Measurements from ENCODE around the gene ABCA2. TPM values are rescaled to one million over a fixed set of nuclear protein-coding genes. Genes with fewer than 3 reads are reported as not detected.

The ABCA2 gene
- total RNA-seq, 1 experiment from 2014 or later = 22.4 TPM

GRCh38 chr9:137037035-137037434 is 9.0 kb upstream of the ABCA2 start:
- no CpG with 5 or more reads among the region's 13 CpGs for WGBS (ENCODE audit: extremely low coverage, insufficient read length, low lambda C conversion rate)

More at GRCh38 chr9:137037035-137037434, 9.0 kb upstream of the ABCA2 start:
- H3K9me3 ChIP-seq (ENCODE audit: control insufficient read depth, low read depth, low read length) = no peaks in the 10 kb centered on the region
- no peak overlapping the region for H3K18ac ChIP-seq (ENCODE audit: insufficient read length, low read depth, low read length)
- H3K79me2 ChIP-seq (ENCODE audit: insufficient read depth, low read length) = no peaks in the 10 kb centered on the region
- H4K20me1 ChIP-seq (ENCODE audit: control insufficient read depth, insufficient read depth, insufficient read length) = no peaks in the 10 kb centered on the region
- H3K23ac ChIP-seq (ENCODE audit: insufficient read length, low read depth, low read length) = no peak overlapping the region
- no peaks in the 10 kb centered on the region for H3K4me1 ChIP-seq (ENCODE audit: insufficient read depth, low read length)
- no peak overlapping the region for H2AFZ ChIP-seq (ENCODE audit: low read length)
- Mint-ChIP-seq H3K27me3 (ENCODE audit: low read depth) (peaks cover 17% of the 10 kb centered on the region), H3K9me3 (no peaks in the 10 kb centered on the region), H3K4me1 (no peaks in the 10 kb centered on the region; a peak in 1 of 4 replicates), H3K36me3 (ENCODE audit: insufficient read depth in 1 of 3, low read depth in 3 of 3) (peaks cover 0 to 14% (median 5%) of the 10 kb centered on the region in 3 experiments; a peak in 5 of 7 replicates), H3K4me3 (no peak overlapping the region), H3K27ac (no peak overlapping the region)
- H2AK5ac ChIP-seq (ENCODE audit: insufficient read length, low read length) = no peak overlapping the region
- no peak overlapping the region for H3K56ac ChIP-seq (ENCODE audit: insufficient read length, low read depth, low read length)
- H3K4me2 ChIP-seq (ENCODE audit: insufficient read depth, insufficient read length, low read length) = no peak overlapping the region
- H3K79me1 ChIP-seq (ENCODE audit: insufficient read depth, low read depth, low read length, poor library complexity, severe bottlenecking) = no peaks in the 10 kb centered on the region
- H2BK120ac ChIP-seq (ENCODE audit: low read depth, low read length, poor library complexity, severe bottlenecking) = no peak overlapping the region
- no peak overlapping the region for H3K14ac ChIP-seq (ENCODE audit: insufficient read depth, low read length)
- H3K27ac ChIP-seq (ENCODE audit: insufficient read length, low read depth, low read length) = no peak overlapping the region
- no peak for TF ChIP-seq CTCF (conservative IDR thresholded peaks at IDR 0.05)
- DNase-seq = no peak
- H3T11ph ChIP-seq (ENCODE audit: low read length) = no peak overlapping the region
- no peak overlapping the region for H2BK20ac ChIP-seq (ENCODE audit: low read depth, low read length, poor library complexity, severe bottlenecking)
- no peak overlapping the region for H3K9ac ChIP-seq (ENCODE audit: extremely low read depth, insufficient read length, low read length)
- no peak overlapping the region for H2BK15ac ChIP-seq (ENCODE audit: low read depth, low read length)
- no peak overlapping the region for H3K4ac ChIP-seq (ENCODE audit: low read depth, low read length)
- no peaks in the 10 kb centered on the region for H3K23me2 ChIP-seq (ENCODE audit: insufficient read length, low read depth, low read length, poor library complexity, severe bottlenecking)
- H4K5ac ChIP-seq (ENCODE audit: insufficient read length, low read depth, low read length) = no peak overlapping the region
- no peak overlapping the region for H2BK5ac ChIP-seq (ENCODE audit: insufficient read length, low read length)
- no peak overlapping the region for H2BK12ac ChIP-seq (ENCODE audit: insufficient read length, low read depth, low read length)
- no peak overlapping the region for H4K8ac ChIP-seq (replicated peaks; ENCODE audit: insufficient read length, low read depth, low read length)
- H3K27me3 ChIP-seq (ENCODE audit: insufficient read depth, low read length) = no peaks in the 10 kb centered on the region
- H4K91ac ChIP-seq (ENCODE audit: insufficient read length, low read depth, low read length) = no peak overlapping the region

All from H9 (cell line).